ENCODE data around the gene GBE1.

Gene GBE1

DNA sequence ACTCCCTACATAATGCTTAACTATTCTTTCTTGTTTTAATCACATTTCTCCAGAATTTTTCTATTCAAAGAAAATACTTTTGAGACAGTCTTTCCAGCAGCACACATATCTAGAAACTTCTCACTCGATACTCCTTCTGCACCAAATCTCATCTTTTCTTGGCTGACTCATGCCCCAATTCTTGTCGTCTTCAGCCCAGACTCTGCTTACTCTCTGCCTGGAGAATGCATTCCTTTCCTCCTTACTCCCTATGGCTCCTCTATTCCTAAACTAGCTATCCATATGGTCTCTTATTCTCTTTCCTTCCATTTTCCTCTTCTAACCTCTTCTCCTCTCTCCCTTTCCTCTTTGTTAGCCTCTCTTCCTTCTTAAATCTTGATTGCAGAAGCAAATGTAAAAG is 158.7 kb downstream of the GBE1 start:
- no peak for DNase-seq

DNA sequence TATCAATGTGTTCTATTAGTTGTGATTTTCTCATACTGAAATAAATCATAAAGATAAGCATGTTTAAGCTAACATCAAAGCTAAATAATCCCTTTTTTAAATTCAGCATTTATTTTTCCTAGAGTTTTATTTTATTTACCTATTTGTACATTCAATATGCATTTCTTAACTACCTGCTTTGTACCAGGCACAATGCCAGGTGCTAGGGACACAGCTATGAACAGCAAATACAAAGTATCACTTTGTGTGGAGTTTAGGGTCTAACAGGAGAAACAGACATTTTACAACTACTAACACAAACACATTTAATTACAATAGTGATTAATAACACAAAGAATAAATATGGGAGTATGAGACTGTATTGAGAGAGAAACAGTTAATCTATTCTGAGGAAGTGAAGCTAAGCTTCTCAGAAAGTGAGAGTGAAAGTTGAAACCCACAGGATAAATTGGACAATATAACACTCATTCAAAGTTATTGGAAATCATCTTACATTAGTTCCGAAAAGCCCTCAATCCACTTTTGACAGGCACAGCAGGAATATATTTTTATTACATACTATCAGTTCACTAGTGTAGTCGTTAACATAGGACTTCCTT is 159.6 kb downstream of the GBE1 start:
- DNase-seq = no peak

DNA sequence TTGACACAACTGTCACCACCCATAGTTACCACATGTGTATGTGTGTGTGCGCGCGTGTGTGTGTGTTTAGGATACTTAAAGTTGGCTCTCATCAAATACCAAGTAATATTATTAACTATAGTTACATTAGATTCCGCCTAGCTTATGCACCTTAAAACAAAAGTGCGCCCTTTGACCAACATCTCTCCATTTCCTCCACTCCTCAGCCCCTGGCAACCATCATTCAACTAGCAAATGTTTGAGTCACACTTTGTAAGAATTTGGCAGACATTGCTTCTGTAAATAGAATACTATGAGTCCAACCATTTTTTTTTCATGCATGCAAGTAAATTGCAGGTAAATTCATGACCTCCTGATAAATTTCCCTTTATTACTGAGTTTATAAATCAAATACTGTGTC is 169.3 kb downstream of the GBE1 start:
- no peak for DNase-seq

- no peak for DNase-seq
Measured at GRCh38 chr3:81585937-81586336, 175.5 kb downstream of the GBE1 start.

- DNase-seq = no peak
Measured at GRCh38 chr3:81585056-81585455, 176.4 kb downstream of the GBE1 start.

- no peak for DNase-seq
Measured at GRCh38 chr3:81581966-81582599, 179.4 kb downstream of the GBE1 start.

GRCh38 chr3:81580355-81580754 is 181.1 kb downstream of the GBE1 start:
- DNase-seq = no peak

GRCh38 chr3:81579744-81580143 is 181.7 kb downstream of the GBE1 start:
- DNase-seq = no peak

GRCh38 chr3:81572201-81572756 is 189.2 kb downstream of the GBE1 start:
- no peak for DNase-seq

DNA sequence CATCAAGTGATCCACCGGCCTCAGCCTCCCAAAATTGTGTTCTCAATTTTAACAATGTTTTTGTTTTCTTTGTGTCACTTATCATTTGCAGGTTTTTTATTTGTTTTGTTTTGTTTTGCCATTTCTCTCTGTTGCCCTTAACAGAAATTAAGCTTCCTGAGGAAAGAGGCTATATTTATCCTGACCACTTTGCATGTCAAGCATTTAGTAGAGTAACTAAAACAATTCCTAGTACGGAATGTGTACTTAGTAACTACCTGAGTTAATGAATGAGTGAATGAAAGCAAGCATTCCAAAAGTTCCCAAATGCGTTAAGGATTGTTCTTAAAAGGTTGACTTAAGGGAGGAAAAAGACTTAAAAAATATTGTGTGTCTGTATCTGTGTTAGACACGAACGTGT is 193.1 kb downstream of the GBE1 start:
- no peak for DNase-seq

DNA sequence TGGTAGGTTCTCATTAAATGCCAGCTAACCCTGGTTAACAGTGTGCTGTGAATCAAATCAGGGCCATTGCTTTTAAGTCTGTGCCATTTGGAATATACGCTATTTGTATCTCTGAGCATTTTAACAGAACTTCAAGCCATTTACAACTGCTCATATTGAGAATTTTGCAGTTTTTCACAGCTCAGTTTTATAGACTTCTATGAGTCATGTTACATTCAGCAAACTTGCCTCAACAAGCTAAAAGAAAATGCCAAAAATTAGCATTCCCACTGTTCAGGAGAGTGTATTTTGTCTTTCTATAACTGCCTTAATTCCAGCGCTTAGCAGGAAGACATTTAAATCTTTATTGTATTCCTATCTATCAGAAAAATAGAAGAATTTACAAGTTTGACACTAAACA is 196.4 kb downstream of the GBE1 start:
- DNase-seq = no peak

DNA sequence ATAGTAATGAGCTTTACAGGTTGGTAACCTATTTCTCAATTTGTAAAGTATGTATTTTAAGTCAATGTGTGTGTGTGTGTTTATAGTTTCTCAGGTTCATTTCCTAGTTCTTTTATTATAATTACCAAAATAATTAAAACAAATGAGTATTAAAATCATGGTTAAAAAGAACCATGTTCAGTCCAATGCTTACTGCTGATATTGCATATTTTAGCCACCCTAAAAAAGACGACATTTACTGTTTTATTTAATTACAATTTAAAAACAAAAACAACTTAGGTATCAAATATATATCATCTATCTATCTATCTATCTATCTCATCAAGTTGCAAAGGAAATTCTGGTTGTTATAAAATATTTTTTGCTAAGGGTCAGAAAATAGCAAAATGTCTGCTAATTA is 203.3 kb downstream of the GBE1 start:
- no peak for DNase-seq

- DNase-seq = no peak
Measured at GRCh38 chr3:81554801-81555200, 206.6 kb downstream of the GBE1 start.

- DNase-seq = no peak
Measured at GRCh38 chr3:81554388-81554787, 207.1 kb downstream of the GBE1 start.

DNA sequence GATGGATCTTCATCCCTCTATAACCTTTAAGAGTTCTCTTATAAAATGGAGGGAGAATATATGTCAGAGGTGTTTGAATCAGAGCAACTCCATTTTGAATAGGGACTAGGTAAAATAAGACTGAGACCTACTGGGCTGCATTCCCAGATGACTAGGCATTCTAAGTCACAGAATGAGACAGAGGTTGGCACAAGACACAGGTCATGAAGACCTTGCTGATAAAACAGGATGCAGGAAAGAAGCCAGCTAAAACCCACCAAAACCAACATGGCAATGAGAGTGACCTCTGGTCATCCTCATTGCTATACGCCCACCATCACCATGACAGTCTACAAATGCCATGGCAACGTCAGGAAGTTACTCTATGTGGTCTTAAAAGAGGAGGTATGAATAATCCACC is 211.0 kb downstream of the GBE1 start:
- DNase-seq = no peak

DNA sequence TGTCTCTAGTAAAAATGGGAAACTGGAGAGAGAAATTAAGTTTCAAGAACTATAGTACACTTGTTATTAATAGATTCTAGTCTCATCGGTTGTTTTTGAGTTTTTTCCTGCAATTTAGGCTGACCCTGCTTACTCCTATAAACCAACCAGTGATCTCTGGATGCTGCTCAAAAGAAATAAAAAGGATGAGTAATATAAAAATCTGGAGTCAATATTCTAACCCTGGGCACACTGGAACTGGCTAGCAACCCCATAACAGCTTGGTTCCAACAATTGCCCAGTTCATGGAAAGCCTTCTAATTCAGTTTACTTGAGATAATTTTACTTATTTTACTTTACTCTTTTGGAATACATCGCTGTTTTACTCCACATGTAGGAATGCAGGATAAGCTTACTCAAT is 211.6 kb downstream of the GBE1 start:
- DNase-seq = no peak

GRCh38 chr3:81549388-81549787 is 212.1 kb downstream of the GBE1 start:
- no peak for DNase-seq

GRCh38 chr3:81545572-81545971 is 215.9 kb downstream of the GBE1 start:
- no peak for DNase-seq

DNA sequence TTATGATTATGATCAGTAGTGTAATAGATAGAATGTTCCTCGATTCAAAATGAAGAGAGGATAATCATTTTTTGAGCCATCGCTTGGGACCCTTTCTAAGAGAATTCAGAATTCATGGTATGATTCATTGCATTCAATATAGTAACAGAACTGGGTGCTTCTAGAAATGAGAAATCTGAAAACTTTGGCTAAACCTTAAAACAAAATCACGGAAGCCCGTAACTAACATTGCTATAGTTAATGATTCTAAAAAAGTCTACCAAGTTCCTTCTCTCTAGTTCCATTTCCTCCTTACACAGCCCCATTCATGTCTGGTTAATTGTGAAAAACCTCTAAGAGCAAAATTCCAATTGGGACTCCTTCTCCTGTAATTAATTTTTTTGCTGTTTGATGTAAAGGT is 217.1 kb downstream of the GBE1 start:
- no peak for DNase-seq

DNA sequence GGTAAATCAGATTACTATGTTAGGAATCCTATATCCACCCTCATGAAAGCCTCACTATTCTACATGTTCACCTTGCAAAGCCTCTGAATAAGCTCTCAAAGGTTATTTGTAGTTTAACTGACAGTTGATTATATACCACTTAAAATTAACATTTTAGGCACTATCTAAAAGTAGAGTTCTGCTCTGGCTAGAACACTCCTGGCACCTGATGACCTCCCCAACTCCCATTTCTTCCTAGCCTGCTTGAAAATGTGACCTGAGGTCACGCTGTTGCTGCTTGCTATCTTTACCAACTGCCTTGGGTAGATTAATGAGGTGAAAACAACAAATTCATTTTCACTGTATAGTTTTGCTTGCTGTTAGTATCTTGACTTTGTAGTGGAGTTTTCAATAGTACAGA is 220.7 kb downstream of the GBE1 start:
- DNase-seq = no peak

- DNase-seq = no peak
Measured at GRCh38 chr3:81531846-81532245, 229.6 kb downstream of the GBE1 start.

DNA sequence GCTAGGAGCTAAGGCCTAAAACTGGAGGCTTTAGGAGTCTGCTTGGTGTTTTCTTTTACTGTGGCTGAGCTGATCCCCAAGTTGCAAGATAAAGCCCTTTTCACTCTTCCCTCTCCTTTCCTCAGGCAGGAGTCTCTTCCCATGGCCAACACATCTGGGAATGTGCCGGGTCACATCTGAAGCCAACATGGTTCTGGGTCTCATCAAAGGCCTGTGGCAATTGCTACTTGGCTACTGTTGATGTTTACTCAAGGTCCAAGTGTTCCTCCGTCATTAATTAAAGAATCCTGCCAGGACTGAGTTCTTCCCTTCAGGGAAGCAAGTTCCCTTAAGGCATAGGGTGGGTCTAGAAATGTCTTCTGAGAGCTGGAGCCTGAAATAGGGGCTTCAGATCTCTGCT is 230.2 kb downstream of the GBE1 start:
- DNase-seq = no peak

GRCh38 chr3:81530180-81530939 is 231.1 kb downstream of the GBE1 start:
- DNase-seq = no peak

DNA sequence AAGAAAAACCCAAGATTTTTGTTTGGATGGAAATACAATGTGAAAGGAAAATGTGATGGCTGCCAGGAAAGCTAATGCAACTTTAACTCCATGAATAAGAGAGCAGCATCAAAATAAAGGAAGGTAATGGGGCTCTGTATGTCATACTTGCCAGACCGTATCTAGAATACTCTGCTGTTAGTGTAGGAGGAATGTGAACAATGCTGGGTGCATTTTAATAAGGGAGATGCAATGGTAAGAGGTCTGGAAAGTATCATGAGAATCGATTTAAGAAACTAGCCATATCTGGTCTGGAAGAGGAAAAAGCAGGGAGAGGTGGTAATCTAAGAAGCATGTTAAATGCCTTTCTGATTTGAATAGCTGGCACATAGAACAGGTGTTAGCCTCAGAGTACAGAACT is 239.6 kb downstream of the GBE1 start:
- DNase-seq = no peak

All from SHP77 treated with DMSO at 0.1 percent for 48 hours (cell line).